ENCODE results near the gene LDLRAD3. TPM values are rescaled to one million over a fixed set of nuclear protein-coding genes. Genes with fewer than 3 reads are reported as not detected.

Gene LDLRAD3
- total RNA-seq, 1 donor from 2014 or later, result 8.6 TPM

DNA sequence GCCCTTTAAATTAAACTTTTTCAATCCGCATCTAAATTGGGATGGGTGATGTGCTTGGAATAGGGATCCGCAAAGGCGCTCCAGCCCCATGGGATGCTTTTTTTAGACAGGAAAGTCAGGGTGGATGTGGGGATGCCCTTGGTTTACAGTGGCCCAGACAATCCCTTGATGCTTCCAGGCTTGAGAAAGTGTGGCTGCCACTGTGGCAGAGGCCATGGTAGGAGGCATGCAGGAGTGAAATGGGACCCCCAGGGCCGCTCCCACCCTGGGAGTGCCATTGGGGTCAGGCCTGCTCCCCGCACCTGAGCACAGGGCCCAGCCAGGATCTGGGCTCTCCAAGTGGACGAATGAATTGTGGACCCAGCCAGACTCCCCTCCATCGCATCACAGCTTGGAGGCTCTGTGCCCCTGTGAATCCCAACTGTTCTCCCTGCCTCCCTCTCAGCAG, 269.6 kb downstream of the LDLRAD3 start:
- H3K27me3 Mint-ChIP-seq (ENCODE audit: low read depth), result no peaks in the 10 kb centered on the region
- H3K9me3 Mint-ChIP-seq (ENCODE audit: low read depth), result peaks cover 4% of the 10 kb centered on the region
- no peak overlapping the region for H3K27ac Mint-ChIP-seq (ENCODE audit: unreplicated experiment)
- no peak for DNase-seq (ENCODE audit: low spot score)
- no peak overlapping the region for H3K4me3 Mint-ChIP-seq (ENCODE audit: unreplicated experiment)
- H3K36me3 Mint-ChIP-seq (ENCODE audit: low read depth), result peaks cover 2% of the 10 kb centered on the region
- peaks cover 7% of the 10 kb centered on the region for H3K4me1 Mint-ChIP-seq (ENCODE audit: low read depth)
- TF ChIP-seq, protein P1, sequence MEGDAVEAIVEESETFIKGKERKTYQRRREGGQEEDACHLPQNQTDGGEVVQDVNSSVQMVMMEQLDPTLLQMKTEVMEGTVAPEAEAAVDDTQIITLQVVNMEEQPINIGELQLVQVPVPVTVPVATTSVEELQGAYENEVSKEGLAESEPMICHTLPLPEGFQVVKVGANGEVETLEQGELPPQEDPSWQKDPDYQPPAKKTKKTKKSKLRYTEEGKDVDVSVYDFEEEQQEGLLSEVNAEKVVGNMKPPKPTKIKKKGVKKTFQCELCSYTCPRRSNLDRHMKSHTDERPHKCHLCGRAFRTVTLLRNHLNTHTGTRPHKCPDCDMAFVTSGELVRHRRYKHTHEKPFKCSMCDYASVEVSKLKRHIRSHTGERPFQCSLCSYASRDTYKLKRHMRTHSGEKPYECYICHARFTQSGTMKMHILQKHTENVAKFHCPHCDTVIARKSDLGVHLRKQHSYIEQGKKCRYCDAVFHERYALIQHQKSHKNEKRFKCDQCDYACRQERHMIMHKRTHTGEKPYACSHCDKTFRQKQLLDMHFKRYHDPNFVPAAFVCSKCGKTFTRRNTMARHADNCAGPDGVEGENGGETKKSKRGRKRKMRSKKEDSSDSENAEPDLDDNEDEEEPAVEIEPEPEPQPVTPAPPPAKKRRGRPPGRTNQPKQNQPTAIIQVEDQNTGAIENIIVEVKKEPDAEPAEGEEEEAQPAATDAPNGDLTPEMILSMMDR (IDR thresholded peaks at IDR 0.05), result no peak

DNA sequence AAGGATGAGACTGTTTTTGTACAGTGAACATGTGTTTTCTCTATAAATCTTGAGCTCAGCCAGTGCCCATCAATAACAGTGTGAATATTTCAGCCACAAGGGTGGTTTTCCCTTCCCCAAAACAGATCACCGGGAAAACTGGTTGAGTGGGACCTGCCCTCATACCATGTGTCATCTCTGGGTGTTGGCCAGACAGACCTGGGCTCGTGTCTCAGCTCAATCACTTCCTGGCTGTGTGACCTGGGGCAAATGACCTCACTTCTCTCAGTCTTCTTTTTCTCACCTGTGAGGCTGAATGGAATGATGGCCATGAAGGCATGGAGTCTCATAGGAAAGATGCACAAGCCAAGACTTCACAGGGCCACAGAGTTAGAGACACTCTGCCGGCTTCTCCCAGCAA, 270.6 kb downstream of the LDLRAD3 start:
- H3K36me3 Mint-ChIP-seq (ENCODE audit: low read depth), result peaks cover 2% of the 10 kb centered on the region
- no peak overlapping the region for H3K27ac Mint-ChIP-seq (ENCODE audit: unreplicated experiment)
- H3K27me3 Mint-ChIP-seq (ENCODE audit: low read depth), result no peaks in the 10 kb centered on the region
- H3K9me3 Mint-ChIP-seq (ENCODE audit: low read depth), result peaks cover 7% of the 10 kb centered on the region
- no peak for DNase-seq (ENCODE audit: low spot score)
- TF ChIP-seq, protein P1 (IDR thresholded peaks at IDR 0.05), result no peak
- peaks cover 7% of the 10 kb centered on the region for H3K4me1 Mint-ChIP-seq (ENCODE audit: low read depth)
- H3K4me3 Mint-ChIP-seq (ENCODE audit: unreplicated experiment), result no peak overlapping the region

DNA sequence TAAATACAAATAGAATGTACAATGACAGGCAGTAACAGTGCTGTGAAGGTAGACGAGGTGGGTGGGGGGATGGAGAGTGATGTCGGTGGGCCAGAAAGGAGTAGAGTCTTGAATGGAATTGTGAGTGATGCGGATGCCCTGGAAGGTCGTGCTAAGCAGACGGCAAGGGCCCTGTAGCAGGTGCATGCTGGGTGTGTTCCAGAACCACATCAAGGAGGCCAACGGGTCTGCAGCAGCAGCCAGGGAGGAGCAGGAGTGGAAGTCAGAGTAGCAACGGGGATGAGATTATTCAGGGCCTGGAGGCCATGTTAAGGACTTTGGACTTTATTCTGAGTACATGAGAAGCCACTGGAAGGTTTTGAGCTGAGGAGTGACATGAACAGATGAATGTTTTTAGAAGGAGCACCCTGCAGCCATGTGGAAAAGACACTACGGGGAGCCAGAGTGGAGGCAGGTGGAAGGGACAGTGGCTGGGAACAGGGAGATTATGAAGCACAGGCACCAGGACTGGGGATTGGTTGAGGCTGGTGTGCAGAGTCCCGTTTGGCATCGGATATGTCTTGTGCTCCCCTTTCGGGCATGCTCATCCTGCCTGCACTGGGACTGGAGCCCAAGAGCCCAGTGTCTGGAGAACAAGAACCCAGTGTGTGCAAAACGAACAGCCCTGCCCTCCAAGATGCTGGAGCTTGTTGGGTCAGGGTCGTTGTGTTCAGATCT, 271.3 kb downstream of the LDLRAD3 start:
- H3K27me3 Mint-ChIP-seq (ENCODE audit: low read depth), result no peaks in the 10 kb centered on the region
- DNase-seq (ENCODE audit: low spot score), result no peak
- no peak overlapping the region for H3K27ac Mint-ChIP-seq (ENCODE audit: unreplicated experiment)
- H3K4me1 Mint-ChIP-seq (ENCODE audit: low read depth), result peaks cover 7% of the 10 kb centered on the region
- peaks cover 2% of the 10 kb centered on the region for H3K36me3 Mint-ChIP-seq (ENCODE audit: low read depth)
- TF ChIP-seq, protein P1 (IDR thresholded peaks at IDR 0.05), result no peak
- H3K4me3 Mint-ChIP-seq (ENCODE audit: unreplicated experiment), result no peak overlapping the region
- H3K9me3 Mint-ChIP-seq (ENCODE audit: low read depth), result peaks cover 11% of the 10 kb centered on the region

DNA sequence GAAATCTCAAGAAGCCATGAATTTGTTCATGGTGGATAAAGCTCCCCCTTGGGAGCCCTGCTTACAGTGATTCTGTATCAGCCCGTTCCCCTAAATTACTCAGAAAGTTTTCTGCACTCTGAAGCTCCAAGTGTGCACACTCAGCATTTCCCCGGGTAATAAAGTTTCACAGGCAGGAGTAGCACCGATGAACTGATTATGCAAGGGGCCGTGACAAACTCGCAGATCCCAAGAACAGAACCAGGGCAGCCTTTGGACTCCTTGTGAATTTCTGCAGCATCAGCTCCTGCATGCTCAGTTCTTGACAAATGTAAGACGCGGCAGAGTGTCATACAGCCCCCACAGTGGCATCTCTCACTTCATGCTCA, 271.8 kb downstream of the LDLRAD3 start:
- Mint-ChIP-seq H3K4me3 (ENCODE audit: unreplicated experiment) (no peak overlapping the region), H3K36me3 (ENCODE audit: low read depth) (peaks cover 4% of the 10 kb centered on the region), H3K4me1 (ENCODE audit: low read depth) (peaks cover 7% of the 10 kb centered on the region), H3K27me3 (ENCODE audit: low read depth) (no peaks in the 10 kb centered on the region), H3K9me3 (ENCODE audit: low read depth) (peaks cover 15% of the 10 kb centered on the region), H3K27ac (ENCODE audit: unreplicated experiment) (no peak overlapping the region)
- DNase-seq (ENCODE audit: low spot score), result no peak
- TF ChIP-seq, protein P1 (IDR thresholded peaks at IDR 0.05), result no peak

DNA sequence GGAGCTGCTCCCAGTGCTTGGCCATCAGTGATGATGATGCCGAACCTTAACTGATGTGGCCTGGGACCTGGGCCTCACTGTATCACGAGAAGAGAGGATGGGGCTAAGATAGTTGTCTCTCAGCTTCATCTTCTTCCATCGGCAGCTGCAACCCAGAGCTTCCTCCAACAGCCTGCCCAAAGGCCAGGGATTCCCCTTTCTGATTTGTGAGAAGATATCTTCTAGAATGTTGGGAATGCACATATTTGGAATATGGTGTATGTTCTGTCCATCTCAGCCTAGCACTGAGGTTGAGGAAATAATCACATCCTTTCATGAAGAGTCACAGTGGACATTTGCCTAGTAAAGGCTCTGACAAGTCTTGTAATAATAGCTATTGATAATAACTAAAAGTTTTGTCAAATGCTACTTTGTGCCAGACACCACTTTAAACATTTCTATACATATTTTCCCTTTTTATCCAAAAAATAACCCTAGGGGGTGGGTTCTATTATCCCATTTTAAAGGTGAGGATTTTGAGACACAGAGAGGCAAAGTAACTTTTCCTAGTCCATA, 272.3 kb downstream of the LDLRAD3 start:
- peaks cover 7% of the 10 kb centered on the region for H3K4me1 Mint-ChIP-seq (ENCODE audit: low read depth)
- TF ChIP-seq, protein P1 (IDR thresholded peaks at IDR 0.05), result no peak
- H3K36me3 Mint-ChIP-seq (ENCODE audit: low read depth), result peaks cover 4% of the 10 kb centered on the region
- no peak overlapping the region for H3K4me3 Mint-ChIP-seq (ENCODE audit: unreplicated experiment)
- no peak overlapping the region for H3K27ac Mint-ChIP-seq (ENCODE audit: unreplicated experiment)
- H3K27me3 Mint-ChIP-seq (ENCODE audit: low read depth), result no peaks in the 10 kb centered on the region
- DNase-seq (ENCODE audit: low spot score), result no peak
- peaks cover 15% of the 10 kb centered on the region for H3K9me3 Mint-ChIP-seq (ENCODE audit: low read depth)
